ES-I3 (cell line): ENCODE data around the gene ECI1.

Experiments used
- H3K36me3 ChIP-seq: 2 replicates; pipeline ENCODE4 v1.6.1; 2013; ENCODE audit warnings: mild to moderate bottlenecking, low read length, control low read depth, moderate library complexity; ENCODE audit not compliant: insufficient read depth
- H3K4me1 ChIP-seq: 2 replicates; pipeline ENCODE4 v1.6.1; 2013; ENCODE audit warnings: mild to moderate bottlenecking, control low read depth, low read length; ENCODE audit not compliant: insufficient read depth
- H3K9ac ChIP-seq: 2 replicates; pipeline ENCODE4 v1.6.1; 2013; ENCODE audit warnings: low read depth, mild to moderate bottlenecking, low read length, moderate library complexity
- H3K9me3 ChIP-seq: 2 replicates; pipeline ENCODE4 v1.6.1; 2013; ENCODE audit warnings: mild to moderate bottlenecking, low read length, moderate library complexity; ENCODE audit not compliant: control insufficient read depth, insufficient read depth

The ECI1 gene

GRCh38 chr16:2196981-2197511, 54.3 kb downstream of the ECI1 start:
- no peaks in the 10 kb centered on the region for H3K36me3 ChIP-seq
- no peaks in the 10 kb centered on the region for H3K4me1 ChIP-seq
- H3K9ac ChIP-seq = peak overlapping the region; percentile 42; the same call in 1 of the 2 replicates
- H3K9me3 ChIP-seq = no peaks in the 10 kb centered on the region

DNA sequence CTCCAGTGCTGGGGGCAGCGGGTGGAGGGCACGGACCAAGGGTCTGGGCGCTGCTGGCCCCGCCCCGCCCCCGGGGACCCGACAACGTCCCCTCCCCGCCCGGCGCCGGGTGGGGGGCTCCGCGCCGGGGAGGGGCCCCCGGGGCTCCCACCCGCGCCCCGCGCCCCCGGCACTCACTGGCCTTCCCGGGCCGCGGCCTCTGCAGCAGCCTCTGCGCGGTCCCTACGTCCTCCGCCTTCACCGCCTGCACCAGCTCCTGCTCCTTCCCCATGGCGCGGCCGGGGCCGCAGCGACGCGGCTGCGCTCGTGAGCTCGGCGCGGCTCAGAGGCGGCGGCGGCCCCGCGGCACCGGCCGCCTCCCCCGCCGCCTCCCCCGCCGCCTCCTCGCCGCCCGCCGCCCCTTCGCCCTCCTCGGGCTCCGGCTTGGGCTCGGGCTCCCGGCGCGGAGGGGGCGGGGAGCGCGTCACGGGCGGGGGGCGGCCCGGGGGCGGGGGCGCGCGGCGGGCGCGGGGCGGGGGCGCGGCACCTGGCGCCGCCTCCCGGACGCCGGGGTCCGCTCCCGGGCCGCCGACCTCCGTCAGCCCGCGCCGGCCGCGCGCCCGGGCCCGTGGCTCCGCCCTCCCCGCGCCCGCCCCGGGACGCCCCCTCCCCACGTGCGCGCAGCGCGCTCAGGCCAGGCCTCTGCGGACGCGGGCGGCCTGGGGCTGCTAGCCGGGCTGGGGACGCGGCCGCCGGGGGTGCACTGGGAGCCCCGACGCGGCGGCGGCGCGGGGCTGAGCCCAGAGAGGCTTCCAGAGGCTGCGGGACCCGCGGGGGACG, 55.0 kb downstream of the ECI1 start, which contains the start of gene CASKIN1:
Gene CASKIN1, minus strand, starts transcription at position 444 of the 819 bp plus-strand sequence. Its CDS starts 173 bp downstream, at position 271.
- H3K9me3 ChIP-seq = no peaks in the 10 kb centered on the region
- H3K9ac ChIP-seq = peak within 1 kb of the TSS; percentile 42; the same call in 1 of the 2 replicates
- H3K36me3 ChIP-seq = no peaks in the 10 kb centered on the region
- no peaks in the 10 kb centered on the region for H3K4me1 ChIP-seq

DNA sequence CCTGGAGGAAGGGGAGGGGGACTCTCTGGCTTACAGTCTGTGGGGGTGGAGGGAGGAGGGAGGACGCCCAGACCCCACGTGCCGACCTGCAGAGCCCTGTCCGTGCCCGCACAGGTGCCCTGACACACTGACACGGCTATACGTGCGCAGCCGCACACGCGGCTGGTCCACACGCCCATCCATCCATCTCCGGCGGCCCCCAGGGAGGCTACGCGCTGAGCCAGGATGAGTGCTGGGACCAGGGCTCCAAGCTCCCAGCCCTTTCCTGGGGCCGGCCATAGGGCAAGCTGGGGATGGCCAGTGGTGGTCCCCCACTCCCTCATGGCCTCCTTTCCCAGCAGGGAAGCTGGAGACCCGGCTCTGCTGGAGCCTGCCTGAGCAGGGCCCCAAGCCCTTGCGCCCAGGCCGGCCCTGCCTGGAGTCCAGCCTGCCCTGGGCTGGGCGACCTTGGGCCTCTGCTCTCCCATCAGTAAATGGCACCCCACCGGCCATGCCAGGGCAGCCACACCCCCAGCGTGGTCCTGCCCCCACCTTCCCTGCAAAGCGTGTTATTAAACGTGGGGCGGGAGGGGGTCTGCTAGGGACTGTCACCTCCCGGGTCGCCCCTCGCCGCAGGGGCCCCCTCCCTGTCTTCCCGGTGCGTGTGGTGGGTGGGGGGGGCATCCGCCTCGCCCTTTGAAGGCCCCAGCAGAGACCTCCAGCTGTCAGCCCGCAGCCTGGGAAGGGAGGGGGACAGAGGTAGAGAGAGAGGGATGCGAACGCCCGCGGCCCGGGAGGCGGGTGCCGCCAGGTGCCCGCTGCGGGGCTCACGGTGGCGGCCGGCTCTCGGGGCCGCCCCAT, 55.8 kb downstream of the ECI1 start:
- peak overlapping the region; percentile 30; the same call in 1 of the 2 replicates for H3K9ac ChIP-seq
- no peaks in the 10 kb centered on the region for H3K36me3 ChIP-seq
- H3K4me1 ChIP-seq = no peaks in the 10 kb centered on the region
- no peaks in the 10 kb centered on the region for H3K9me3 ChIP-seq

DNA sequence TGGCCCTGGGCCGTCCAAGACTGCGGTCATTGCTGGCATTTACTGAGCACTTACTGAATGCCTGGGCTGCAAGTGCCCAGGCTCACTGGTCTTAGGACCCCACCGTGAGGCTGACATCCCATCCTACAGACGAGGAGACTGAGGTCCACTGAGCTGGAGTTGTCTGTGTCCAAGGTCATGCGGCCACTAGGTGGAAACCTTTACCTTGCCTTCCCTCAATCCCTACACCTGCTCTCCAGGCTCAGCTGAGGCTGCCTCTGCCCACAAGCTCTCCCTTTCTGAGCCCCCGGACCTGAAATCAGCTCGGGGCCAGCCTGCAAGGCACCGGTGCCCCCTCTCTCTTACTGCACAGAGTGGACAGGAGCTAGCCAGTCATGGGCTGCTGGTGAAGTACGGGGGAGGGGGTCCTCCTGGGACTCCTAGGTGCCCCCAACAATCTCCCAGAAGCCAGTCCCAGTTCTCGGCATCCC, 56.5 kb downstream of the ECI1 start:
- no peaks in the 10 kb centered on the region for H3K9me3 ChIP-seq
- no peaks in the 10 kb centered on the region for H3K4me1 ChIP-seq
- H3K9ac ChIP-seq = peak overlapping the region; percentile 30; the same call in 1 of the 2 replicates
- H3K36me3 ChIP-seq = no peaks in the 10 kb centered on the region

DNA sequence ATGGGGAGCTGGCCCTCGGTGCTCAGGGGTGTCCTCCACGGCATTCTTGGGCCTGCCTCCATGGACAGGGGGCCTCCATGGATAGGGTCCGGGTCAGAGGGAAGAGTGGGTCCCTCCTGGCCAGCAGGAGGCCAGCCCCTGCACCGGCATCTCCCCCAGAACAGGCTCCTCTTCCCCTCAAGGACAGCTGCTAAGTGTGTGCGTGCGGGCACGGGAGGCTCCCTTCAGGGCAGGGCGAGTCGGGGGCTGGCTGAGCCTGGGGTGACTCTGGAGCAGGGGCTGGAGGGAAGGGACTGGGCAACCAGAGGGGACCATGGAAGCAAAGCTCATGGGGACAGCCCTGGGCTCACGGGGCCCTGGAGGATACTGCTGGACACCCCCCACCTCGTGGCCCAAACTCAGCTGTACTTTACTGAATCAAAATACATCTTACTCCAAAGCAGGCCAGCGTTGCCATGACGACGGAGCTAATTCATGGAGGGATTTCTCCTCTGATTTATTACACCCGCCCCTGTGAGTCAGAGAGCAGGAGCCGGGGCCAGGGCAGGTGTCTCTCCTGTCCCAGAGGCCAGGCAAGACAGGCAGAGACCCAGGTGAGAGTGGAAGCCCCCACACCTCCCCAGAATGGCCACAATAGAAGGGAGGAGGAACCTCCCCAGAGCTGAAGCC, 57.1 kb downstream of the ECI1 start:
- no peaks in the 10 kb centered on the region for H3K9me3 ChIP-seq
- no peaks in the 10 kb centered on the region for H3K4me1 ChIP-seq
- no peaks in the 10 kb centered on the region for H3K36me3 ChIP-seq
- H3K9ac ChIP-seq = no peak overlapping the region

DNA sequence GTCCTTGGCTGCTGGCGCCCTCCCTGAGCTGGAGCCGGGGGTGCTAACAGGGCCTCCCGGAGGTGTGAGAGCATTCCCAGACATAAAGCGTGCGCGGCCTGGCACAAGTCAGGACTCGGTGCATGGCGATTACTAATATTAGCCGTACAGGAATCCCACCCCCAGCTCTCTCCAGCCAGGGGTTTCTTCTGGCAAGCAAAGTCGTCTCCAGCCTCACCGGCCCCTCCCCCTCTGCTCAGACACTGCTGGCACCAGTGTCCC, 60.0 kb downstream of the ECI1 start:
- Histone ChIP-seq H3K36me3 (no peaks in the 10 kb centered on the region), H3K9ac (no peak overlapping the region), H3K4me1 (no peaks in the 10 kb centered on the region), H3K9me3 (no peaks in the 10 kb centered on the region)

DNA sequence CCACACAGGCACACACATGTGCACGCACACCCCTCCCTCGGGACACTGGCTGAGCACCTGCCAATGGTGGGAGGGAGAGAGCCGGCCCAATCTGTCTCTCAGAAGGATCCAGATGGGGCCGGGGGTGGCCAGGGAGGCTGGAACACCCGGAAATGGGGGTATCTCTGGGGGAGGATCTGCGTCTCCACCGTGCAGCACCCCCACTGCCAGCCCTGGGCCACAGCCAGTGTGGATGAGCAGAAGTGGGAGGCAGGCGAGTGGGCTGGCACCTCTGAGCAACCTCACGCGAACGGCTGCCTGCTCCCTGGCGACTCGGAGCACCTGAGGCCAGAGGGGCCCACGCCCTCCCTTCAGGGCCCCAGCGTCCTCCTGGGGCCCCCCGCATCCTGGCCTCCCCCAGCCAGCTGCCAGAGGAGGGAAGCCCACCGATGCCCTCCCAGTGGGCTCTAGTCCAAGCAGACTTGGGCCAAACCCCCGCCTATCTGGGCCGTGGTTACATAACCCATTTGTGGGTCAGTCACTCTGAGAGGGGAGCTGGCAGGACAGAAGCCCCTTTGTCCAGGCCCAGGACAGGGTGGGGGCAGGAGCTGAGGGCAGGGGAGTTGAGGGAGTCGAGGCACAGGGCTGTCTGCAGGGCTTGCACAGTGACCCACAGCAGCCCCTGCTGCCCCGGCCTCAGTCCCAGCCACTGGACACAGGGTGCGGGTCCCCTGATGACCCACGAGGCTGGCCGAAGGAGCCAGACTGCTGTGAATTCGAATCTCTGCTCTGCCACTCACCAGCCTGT, 60.5 kb downstream of the ECI1 start:
- H3K4me1 ChIP-seq = no peaks in the 10 kb centered on the region
- no peaks in the 10 kb centered on the region for H3K36me3 ChIP-seq
- no peaks in the 10 kb centered on the region for H3K9me3 ChIP-seq
- H3K9ac ChIP-seq = no peak overlapping the region

DNA sequence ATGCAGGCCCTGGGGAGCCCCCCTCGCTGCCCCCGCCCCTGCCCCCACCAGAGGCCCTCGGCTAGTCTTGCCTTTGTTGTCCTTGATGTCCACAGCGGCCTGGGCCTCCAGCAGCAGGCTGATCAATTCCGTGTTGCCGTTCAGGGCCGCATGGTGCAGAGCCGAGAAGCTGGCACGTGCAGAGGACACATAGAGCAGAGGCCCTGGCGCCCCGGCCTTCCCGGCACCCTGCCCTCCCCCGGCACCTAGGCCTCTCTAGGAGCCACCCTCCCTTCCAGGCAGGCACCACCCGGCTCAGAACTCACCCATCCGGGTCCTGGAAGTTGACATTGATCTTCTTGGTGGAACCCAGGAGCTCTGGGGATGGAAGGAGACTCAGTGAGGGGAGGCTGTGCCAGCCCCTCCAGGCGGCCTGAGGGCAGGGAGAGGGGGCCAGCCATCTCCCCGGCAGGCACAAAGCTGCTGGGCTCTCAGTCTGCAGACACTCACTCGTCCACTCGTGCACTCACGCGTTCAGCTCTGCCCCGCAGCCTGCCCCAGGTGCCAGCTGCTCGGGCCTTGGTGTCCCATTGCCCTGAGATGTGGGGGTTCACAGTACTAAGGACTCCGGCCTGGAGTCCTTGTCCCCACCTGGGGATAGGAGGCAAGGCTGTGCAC, 61.3 kb downstream of the ECI1 start:
- H3K9me3 ChIP-seq = no peaks in the 10 kb centered on the region
- H3K4me1 ChIP-seq = no peaks in the 10 kb centered on the region
- H3K9ac ChIP-seq = no peak overlapping the region
- H3K36me3 ChIP-seq = no peaks in the 10 kb centered on the region
